ENCODE measurements around the gene C11orf98. TPM values are rescaled to one million over a fixed set of nuclear protein-coding genes. Genes with fewer than 3 reads are reported as not detected.
"Not testable (repeated sequence)": the region's sequence is repeated elsewhere in the genome, so short reads cannot be mapped to it uniquely, and the experiment has no call there.

The C11orf98 gene
- polyA plus RNA-seq, 4 donors, result 56.7 to 156 (median 135) TPM

DNA sequence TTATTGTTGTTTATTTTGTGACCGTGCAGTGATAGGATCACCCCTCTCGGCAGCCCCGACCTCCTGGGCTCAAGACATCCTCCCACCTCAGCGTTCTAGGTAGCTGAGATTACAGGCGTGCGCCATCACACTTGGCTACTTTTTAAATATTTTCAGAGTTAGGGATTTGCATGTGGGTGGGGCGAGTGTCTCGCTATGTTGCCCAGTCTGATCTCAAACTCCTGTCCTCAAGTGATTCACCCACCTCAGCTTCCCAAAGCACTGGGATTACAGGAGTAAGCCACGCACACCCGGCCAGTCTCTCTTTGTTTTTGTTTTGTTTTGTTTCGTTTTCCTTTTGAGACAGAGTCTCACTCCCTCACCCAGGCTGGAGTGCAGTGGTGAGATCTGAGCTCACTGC, 10.7 kb downstream of the C11orf98 start:
- FAIRE-seq (no peak), DNase-seq (no peak)
- H3K9me3 ChIP-seq (ENCODE audit: control insufficient read depth in 2 of 2, insufficient read depth in 1 of 2, low read depth in 1 of 2, low read length in 1 of 2), result no peaks in the 10 kb centered on the region
- H3K27ac ChIP-seq (ENCODE audit: low read depth in 1 of 3, low read length in 2 of 3), result no peak overlapping the region
- no peaks in the 10 kb centered on the region for H3K4me1 ChIP-seq (ENCODE audit: control insufficient read depth in 3 of 3, insufficient read depth in 2 of 3, low read depth in 1 of 3, low read length in 2 of 3)
- H3K4me3 ChIP-seq (ENCODE audit: low read depth in 1 of 3, low read length in 3 of 3), result no peak overlapping the region
- WGBS, 3 donors, result 72 to 80% (median 79%) methylated on average over 11 of the region's 11 CpGs
- peaks cover 0 to 7% (median 2%) of the 10 kb centered on the region in 3 donors for H3K36me3 ChIP-seq (ENCODE audit: control insufficient read depth in 3 of 3, insufficient read depth in 2 of 3, low read depth in 1 of 3, low read length in 3 of 3)
- H3K27me3 ChIP-seq (ENCODE audit: control insufficient read depth in 3 of 3, insufficient read depth in 3 of 3, low read length in 3 of 3), result no peaks in the 10 kb centered on the region

- DNase-seq, result no peak
- no peaks in the 10 kb centered on the region for H3K9me3 ChIP-seq (ENCODE audit: control insufficient read depth in 2 of 2, insufficient read depth in 1 of 2, low read depth in 1 of 2, low read length in 1 of 2)
- H3K4me1 ChIP-seq (ENCODE audit: control insufficient read depth in 3 of 3, insufficient read depth in 2 of 3, low read depth in 1 of 3, low read length in 2 of 3), result peaks cover 0 to under 1% (median 0%) of the 10 kb centered on the region in 3 donors
- peak overlapping the region; percentile 71 to 94 (median 91) for H3K4me3 ChIP-seq (ENCODE audit: low read depth in 1 of 3, low read length in 3 of 3)
- H3K27ac ChIP-seq (ENCODE audit: low read depth in 1 of 3, low read length in 2 of 3), result peak overlapping the region; percentile 70 to 93 (median 86)
- no peak for FAIRE-seq
- peaks cover 0 to 26% (median 3%) of the 10 kb centered on the region in 3 donors for H3K36me3 ChIP-seq (ENCODE audit: control insufficient read depth in 3 of 3, insufficient read depth in 2 of 3, low read depth in 1 of 3, low read length in 3 of 3)
- no peaks in the 10 kb centered on the region for H3K27me3 ChIP-seq (ENCODE audit: control insufficient read depth in 3 of 3, insufficient read depth in 3 of 3, low read length in 3 of 3)
- 17 to 32% (median 21%) methylated on average over 16 of the region's 16 CpGs for WGBS, 3 donors
These were observed 12.6 kb downstream of the C11orf98 start for GRCh38 chr11:62652161-62653006.

GRCh38 chr11:62650283-62650682, 14.7 kb downstream of the C11orf98 start:
- DNase-seq; H3K9me3 ChIP-seq (ENCODE audit: control insufficient read depth in 2 of 2, insufficient read depth in 1 of 2, low read depth in 1 of 2, low read length in 1 of 2); H3K4me1 ChIP-seq (ENCODE audit: control insufficient read depth in 3 of 3, insufficient read depth in 2 of 3, low read depth in 1 of 3, low read length in 2 of 3); H3K27me3 ChIP-seq (ENCODE audit: control insufficient read depth in 3 of 3, insufficient read depth in 3 of 3, low read length in 3 of 3); H3K4me3 ChIP-seq (ENCODE audit: low read depth in 1 of 3, low read length in 3 of 3); FAIRE-seq; H3K27ac ChIP-seq (ENCODE audit: low read depth in 1 of 3, low read length in 2 of 3): not testable (repeated sequence)
- H3K36me3 ChIP-seq (ENCODE audit: control insufficient read depth in 3 of 3, insufficient read depth in 2 of 3, low read depth in 1 of 3, low read length in 3 of 3), result peaks cover 0 to 31% (median 3%) of the 10 kb centered on the region in 3 donors
- WGBS, 3 donors, result 92 to 94% (median 92%) methylated on average over 12 of the region's 12 CpGs

- no peaks in the 10 kb centered on the region for H3K27me3 ChIP-seq (ENCODE audit: control insufficient read depth in 3 of 3, insufficient read depth in 3 of 3, low read length in 3 of 3)
- H3K4me3 ChIP-seq (ENCODE audit: low read depth in 1 of 3, low read length in 3 of 3), result no peak overlapping the region
- 90 to 91% (median 91%) methylated on average over 11 of the region's 11 CpGs for WGBS, 3 donors
- H3K4me1 ChIP-seq (ENCODE audit: control insufficient read depth in 3 of 3, insufficient read depth in 2 of 3, low read depth in 1 of 3, low read length in 2 of 3), result peaks cover 5 to 12% (median 6%) of the 10 kb centered on the region in 3 donors
- DNase-seq (no peak), FAIRE-seq (no peak)
- no peaks in the 10 kb centered on the region for H3K9me3 ChIP-seq (ENCODE audit: control insufficient read depth in 2 of 2, insufficient read depth in 1 of 2, low read depth in 1 of 2, low read length in 1 of 2)
- no peak overlapping the region for H3K27ac ChIP-seq (ENCODE audit: low read depth in 1 of 3, low read length in 2 of 3)
- H3K36me3 ChIP-seq (ENCODE audit: control insufficient read depth in 3 of 3, insufficient read depth in 2 of 3, low read depth in 1 of 3, low read length in 3 of 3), result peaks cover 0 to 35% (median 3%) of the 10 kb centered on the region in 3 donors
These were observed 15.5 kb downstream of the C11orf98 start for GRCh38 chr11:62649486-62649885.

- no peak overlapping the region for H3K4me3 ChIP-seq (ENCODE audit: low read depth in 1 of 3, low read length in 3 of 3)
- peaks cover 0 to 39% (median 3%) of the 10 kb centered on the region in 3 donors for H3K36me3 ChIP-seq (ENCODE audit: control insufficient read depth in 3 of 3, insufficient read depth in 2 of 3, low read depth in 1 of 3, low read length in 3 of 3)
- no peak for DNase-seq
- peaks cover 5 to 17% (median 6%) of the 10 kb centered on the region in 3 donors for H3K4me1 ChIP-seq (ENCODE audit: control insufficient read depth in 3 of 3, insufficient read depth in 2 of 3, low read depth in 1 of 3, low read length in 2 of 3)
- no peak overlapping the region for H3K27ac ChIP-seq (ENCODE audit: low read depth in 1 of 3, low read length in 2 of 3)
- H3K9me3 ChIP-seq (ENCODE audit: control insufficient read depth in 2 of 2, insufficient read depth in 1 of 2, low read depth in 1 of 2, low read length in 1 of 2), result no peaks in the 10 kb centered on the region
- H3K27me3 ChIP-seq (ENCODE audit: control insufficient read depth in 3 of 3, insufficient read depth in 3 of 3, low read length in 3 of 3), result no peaks in the 10 kb centered on the region
- WGBS, 3 donors, result 91 to 94% (median 94%) methylated on average over 11 of the region's 11 CpGs
- no peak for FAIRE-seq
These were observed 16.0 kb downstream of the C11orf98 start for GRCh38 chr11:62648967-62649364.

DNA sequence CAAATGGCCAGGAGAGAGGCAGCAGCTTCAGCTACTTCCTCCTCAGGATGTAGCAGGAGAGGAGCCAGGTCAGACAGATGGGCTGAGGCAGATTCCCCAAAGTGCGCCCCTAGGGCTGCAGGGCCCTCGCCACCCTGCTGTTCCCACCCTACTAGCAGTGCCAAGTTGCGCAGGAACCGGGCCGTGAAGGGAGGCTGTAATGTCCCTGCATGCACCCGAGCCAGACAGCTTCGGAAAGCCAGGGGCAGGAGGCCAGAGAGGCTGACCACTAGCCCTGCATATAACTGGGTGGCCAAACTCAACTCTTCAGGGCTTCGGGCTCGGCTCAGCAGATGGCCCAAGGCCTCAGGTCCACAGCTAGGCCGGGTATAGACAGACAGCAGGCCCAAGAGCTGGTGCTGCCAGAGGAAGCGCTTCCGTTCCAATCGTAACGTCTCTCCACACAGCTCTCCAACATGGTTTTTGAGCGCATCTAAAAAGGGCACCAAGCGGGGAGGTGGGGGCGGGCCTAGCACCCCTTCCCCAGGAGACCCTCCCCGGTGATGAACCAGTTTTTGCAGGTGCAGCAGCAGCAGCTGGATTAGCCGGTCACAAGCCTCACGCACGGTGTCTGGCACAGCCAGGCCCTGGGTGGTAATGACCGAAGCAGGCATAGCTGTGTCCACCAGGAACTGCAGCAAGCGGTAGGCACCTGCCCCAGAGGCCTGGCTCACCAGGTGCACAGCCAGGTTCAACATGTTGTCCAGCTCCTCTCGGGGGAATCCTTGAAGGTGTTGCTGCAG, 16.6 kb downstream of the C11orf98 start:
- H3K4me3 ChIP-seq (ENCODE audit: low read depth in 1 of 3, low read length in 3 of 3), result no peak overlapping the region
- H3K27me3 ChIP-seq (ENCODE audit: control insufficient read depth in 3 of 3, insufficient read depth in 3 of 3, low read length in 3 of 3), result no peaks in the 10 kb centered on the region
- H3K9me3 ChIP-seq (ENCODE audit: control insufficient read depth in 2 of 2, insufficient read depth in 1 of 2, low read depth in 1 of 2, low read length in 1 of 2), result no peaks in the 10 kb centered on the region
- H3K36me3 ChIP-seq (ENCODE audit: control insufficient read depth in 3 of 3, insufficient read depth in 2 of 3, low read depth in 1 of 3, low read length in 3 of 3), result peaks cover 0 to 45% (median 3%) of the 10 kb centered on the region in 3 donors
- FAIRE-seq (no peak), DNase-seq (no peak)
- H3K4me1 ChIP-seq (ENCODE audit: control insufficient read depth in 3 of 3, insufficient read depth in 2 of 3, low read depth in 1 of 3, low read length in 2 of 3), result peaks cover 5 to 17% (median 6%) of the 10 kb centered on the region in 3 donors
- WGBS, 3 donors, result 91 to 94% (median 94%) methylated on average over 24 of the region's 24 CpGs
- H3K27ac ChIP-seq (ENCODE audit: low read depth in 1 of 3, low read length in 2 of 3), result no peak overlapping the region

DNA sequence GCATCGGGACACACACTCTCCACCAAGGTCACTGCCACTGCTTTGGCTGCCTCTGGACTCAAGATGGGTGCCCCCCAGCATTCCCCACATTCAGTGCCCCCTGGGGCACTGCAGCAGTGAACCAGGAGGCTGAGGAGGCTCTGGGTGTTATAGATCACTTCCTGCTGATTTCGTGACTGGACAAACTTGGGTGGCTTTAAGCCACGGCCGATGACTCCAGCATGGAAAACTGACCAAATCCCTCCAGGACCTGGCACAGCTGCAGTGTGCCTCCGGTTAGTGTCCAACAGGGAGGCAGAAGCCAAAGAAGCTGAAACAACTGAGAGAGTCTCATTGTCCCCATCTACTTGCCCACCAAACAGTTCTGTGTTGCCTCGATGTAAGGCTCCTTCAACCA, 17.4 kb downstream of the C11orf98 start:
- Histone ChIP-seq H3K4me3 (ENCODE audit: low read depth in 1 of 3, low read length in 3 of 3) (no peak overlapping the region), H3K4me1 (ENCODE audit: control insufficient read depth in 3 of 3, insufficient read depth in 2 of 3, low read depth in 1 of 3, low read length in 2 of 3) (peaks cover 5 to 17% (median 6%) of the 10 kb centered on the region in 3 donors), H3K9me3 (ENCODE audit: control insufficient read depth in 2 of 2, insufficient read depth in 1 of 2, low read depth in 1 of 2, low read length in 1 of 2) (no peaks in the 10 kb centered on the region), H3K36me3 (ENCODE audit: control insufficient read depth in 3 of 3, insufficient read depth in 2 of 3, low read depth in 1 of 3, low read length in 3 of 3) (peaks cover 0 to 49% (median 3%) of the 10 kb centered on the region in 3 donors), H3K27ac (ENCODE audit: low read depth in 1 of 3, low read length in 2 of 3) (no peak overlapping the region), H3K27me3 (ENCODE audit: control insufficient read depth in 3 of 3, insufficient read depth in 3 of 3, low read length in 3 of 3) (no peaks in the 10 kb centered on the region)
- DNase-seq, result no peak
- 85 to 88% (median 88%) methylated on average over 6 of the region's 6 CpGs for WGBS, 3 donors
- FAIRE-seq, result no peak

DNA sequence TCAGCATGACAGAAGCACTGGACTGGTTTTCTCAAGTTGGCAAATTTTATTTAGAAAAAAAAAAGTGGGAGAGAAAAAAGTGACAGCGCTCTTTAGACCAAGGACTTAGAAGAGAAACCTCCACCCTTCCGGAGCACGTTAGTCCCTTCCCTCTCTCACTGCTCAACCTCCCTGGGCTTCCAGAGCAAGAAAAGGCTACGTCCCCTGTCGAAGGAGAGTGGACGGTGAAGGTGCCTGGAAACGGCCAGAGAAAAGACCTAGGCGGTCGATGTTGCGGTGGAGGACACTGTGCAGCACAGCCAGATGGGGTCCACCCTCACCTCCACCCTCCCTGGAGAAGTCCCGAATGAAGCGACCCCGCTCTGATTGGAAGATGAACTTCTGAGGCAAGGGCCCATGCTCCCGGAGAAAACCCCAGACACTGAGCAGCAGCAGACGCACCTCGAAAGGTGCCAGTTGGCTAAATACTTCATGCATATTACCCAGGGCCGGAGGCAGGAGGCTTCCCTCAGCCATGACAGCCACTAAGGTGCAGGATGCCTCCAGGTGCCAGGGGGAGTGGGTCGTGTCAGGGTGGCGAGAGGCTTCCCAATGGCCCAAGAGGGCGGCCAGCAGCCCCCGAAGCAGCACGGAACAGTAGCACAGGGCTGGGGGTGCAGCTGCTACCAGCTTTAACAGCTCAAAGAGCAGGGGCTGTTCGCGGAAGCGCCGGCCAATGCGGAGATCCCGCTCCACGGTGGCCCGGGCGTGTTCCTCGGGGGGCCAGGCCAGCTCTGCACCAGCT, 18.0 kb downstream of the C11orf98 start:
- H3K36me3 ChIP-seq (ENCODE audit: control insufficient read depth in 3 of 3, insufficient read depth in 2 of 3, low read depth in 1 of 3, low read length in 3 of 3), result peaks cover 0 to 52% (median 3%) of the 10 kb centered on the region in 3 donors
- no peak for DNase-seq
- no peaks in the 10 kb centered on the region for H3K9me3 ChIP-seq (ENCODE audit: control insufficient read depth in 2 of 2, insufficient read depth in 1 of 2, low read depth in 1 of 2, low read length in 1 of 2)
- H3K27ac ChIP-seq (ENCODE audit: low read depth in 1 of 3, low read length in 2 of 3), result peak overlapping the region in 2 of 3 donors; percentile 63 to 73
- no peak for FAIRE-seq
- 63 to 69% (median 65%) methylated on average over 32 of the region's 32 CpGs for WGBS, 3 donors
- H3K4me1 ChIP-seq (ENCODE audit: control insufficient read depth in 3 of 3, insufficient read depth in 2 of 3, low read depth in 1 of 3, low read length in 2 of 3), result peaks cover 5 to 17% (median 6%) of the 10 kb centered on the region in 3 donors
- peak overlapping the region in 1 of 3 donors; percentile 13 for H3K4me3 ChIP-seq (ENCODE audit: low read depth in 1 of 3, low read length in 3 of 3)
- H3K27me3 ChIP-seq (ENCODE audit: control insufficient read depth in 3 of 3, insufficient read depth in 3 of 3, low read length in 3 of 3), result no peaks in the 10 kb centered on the region

All from small intestine (tissue), 7 donors.